DND-41 (cell line): ENCODE data around the gene LAMTOR4.
"Not testable (repeated sequence)": the region's sequence is repeated elsewhere in the genome, so short reads cannot be mapped to it uniquely, and the experiment has no call there.

ENCODE experiments used
- CTCF ChIP-seq: IDR thresholded peaks from 2 replicates; pipeline ENCODE4 v1.5.1; 2012; ENCODE audit warnings: borderline replicate concordance, low read length, moderate library complexity, mild to moderate bottlenecking; ENCODE audit not compliant: poor library complexity, severe bottlenecking; ENCODE audit errors: extremely low read depth
- EZH2 ChIP-seq: IDR thresholded peaks from 3 replicates; pipeline ENCODE4 v1.6.1; 2012; ENCODE audit warnings: borderline replicate concordance, low read depth, mild to moderate bottlenecking, moderate library complexity, low read length, inconsistent platforms; ENCODE audit not compliant: severe bottlenecking

- TF ChIP-seq CTCF, EZH2: not testable (repeated sequence)
Observed at GRCh38 chr7:100130220-100130607, 18.5 kb upstream of the LAMTOR4 start.
